ENCODE data around the gene EBF3.

Gene EBF3

GRCh38 chr10:129951101-129951969 lies 12.7 kb downstream of the EBF3 start:
- DNase-seq (ENCODE audit: low read depth, low spot score) = no peak
- H3K4me3 ChIP-seq (ENCODE audit: low read depth, low read length) = no peak overlapping the region
- TF ChIP-seq CTCF (IDR thresholded peaks at IDR 0.05; ENCODE audit: low read depth, low read length) = no peak
- in situ Hi-C loops (cut with HindIII; ENCODE audit: low sequenced_read_pairs) = no loop called here

- TF ChIP-seq CTCF (IDR thresholded peaks at IDR 0.05; ENCODE audit: low read depth, low read length) = no peak
- no peak overlapping the region for H3K4me3 ChIP-seq (ENCODE audit: low read depth, low read length)
- DNase-seq (ENCODE audit: low read depth, low spot score) = no peak
- in situ Hi-C loops (cut with HindIII; ENCODE audit: low sequenced_read_pairs) = no loop called here
These were observed 13.4 kb downstream of the EBF3 start for GRCh38 chr10:129950676-129951075.

- in situ Hi-C loops (cut with HindIII; ENCODE audit: low sequenced_read_pairs) = no loop called here
- TF ChIP-seq CTCF (IDR thresholded peaks at IDR 0.05; ENCODE audit: low read depth, low read length) = no peak
- H3K4me3 ChIP-seq (ENCODE audit: low read depth, low read length) = no peak overlapping the region
- no peak for DNase-seq (ENCODE audit: low read depth, low spot score)
These were observed 14.2 kb downstream of the EBF3 start for GRCh38 chr10:129949891-129950291.

GRCh38 chr10:129949411-129949810 lies 14.7 kb downstream of the EBF3 start:
- TF ChIP-seq CTCF (IDR thresholded peaks at IDR 0.05; ENCODE audit: low read depth, low read length) = no peak
- H3K4me3 ChIP-seq (ENCODE audit: low read depth, low read length) = no peak overlapping the region
- in situ Hi-C loops (cut with HindIII; ENCODE audit: low sequenced_read_pairs) = no loop called here
- DNase-seq (ENCODE audit: low read depth, low spot score) = no peak

- DNase-seq (ENCODE audit: low read depth, low spot score) = no peak
- TF ChIP-seq CTCF (IDR thresholded peaks at IDR 0.05; ENCODE audit: low read depth, low read length) = no peak
- in situ Hi-C loops (cut with HindIII; ENCODE audit: low sequenced_read_pairs) = no loop called here
- no peak overlapping the region for H3K4me3 ChIP-seq (ENCODE audit: low read depth, low read length)
These were observed 17.2 kb downstream of the EBF3 start for GRCh38 chr10:129946859-129947258.

- H3K4me3 ChIP-seq (ENCODE audit: low read depth, low read length) = no peak overlapping the region
- no peak for DNase-seq (ENCODE audit: low read depth, low spot score)
- no peak for TF ChIP-seq CTCF (IDR thresholded peaks at IDR 0.05; ENCODE audit: low read depth, low read length)
- in situ Hi-C loops (cut with HindIII; ENCODE audit: low sequenced_read_pairs) = no loop called here
These were observed 17.9 kb downstream of the EBF3 start for GRCh38 chr10:129945941-129946760.

All from astrocyte of the spinal cord (primary cell).